Measurements from ENCODE around the gene SCRT2.
"Not testable (repeated sequence)": the region's sequence is repeated elsewhere in the genome, so short reads cannot be mapped to it uniquely, and the experiment has no call there.

Gene SCRT2

DNA sequence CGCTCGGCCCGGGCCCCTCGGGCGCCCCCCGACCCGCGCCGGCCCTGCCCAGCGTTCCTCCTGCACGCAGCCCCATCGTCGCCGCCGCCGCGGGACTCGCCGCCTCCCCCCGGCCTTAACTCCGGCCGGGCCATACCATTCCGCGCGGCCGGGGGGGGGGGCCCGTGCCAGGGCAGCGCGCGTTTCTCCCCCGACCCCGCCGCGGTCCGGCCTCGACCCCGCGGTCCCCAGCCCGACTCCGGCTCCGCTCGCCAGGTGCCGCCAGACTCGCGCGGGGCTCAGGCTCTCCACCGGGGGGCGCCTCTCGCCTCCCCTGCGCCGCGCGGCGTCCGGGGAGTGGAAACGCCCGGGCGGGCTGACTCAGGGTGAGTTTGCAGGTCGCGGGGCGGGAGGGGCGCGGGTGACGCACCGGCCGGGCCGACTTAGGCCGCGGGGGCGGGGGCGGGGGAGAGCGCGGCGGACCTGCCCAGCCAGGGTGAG lies 22.5 kb downstream of the SCRT2 start, which contains the start of gene SRXN1:
SRXN1 (minus strand) TSS at position 91 of the 480 bp plus-strand sequence; CDS start at position 76, 15 bp downstream.
- DNase-seq (ENCODE audit: low spot score), result peak; percentile 96

DNA sequence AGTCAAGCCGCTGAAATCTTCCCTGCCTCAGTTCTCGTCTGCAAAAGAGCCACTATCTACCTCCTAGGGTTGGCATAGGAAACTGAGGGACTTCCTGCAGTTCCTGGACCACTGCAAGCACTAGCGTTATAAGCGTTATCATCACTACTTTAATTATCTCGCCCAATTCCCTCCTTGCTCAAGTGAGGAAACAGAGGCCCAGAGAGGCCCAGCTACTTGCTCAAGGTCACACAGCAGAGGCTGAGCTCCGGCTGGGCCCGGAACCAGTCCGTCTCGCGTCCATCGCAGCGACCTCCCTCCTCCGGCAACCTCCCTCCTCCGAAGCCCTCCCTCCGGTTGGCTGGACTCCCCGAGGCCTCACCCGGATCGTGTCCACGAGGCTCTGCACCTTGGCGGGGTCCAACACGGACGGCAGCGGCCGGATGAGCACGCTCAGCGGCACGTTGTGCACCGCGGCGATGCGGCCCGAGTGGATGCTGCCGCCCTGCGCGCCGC lies 22.9 kb downstream of the SCRT2 start:
- DNase-seq (ENCODE audit: low spot score), result peak; percentile 75

GRCh38 chr20:651713-652614 lies 23.6 kb downstream of the SCRT2 start:
- DNase-seq (ENCODE audit: low spot score), result peak; percentile 57

DNA sequence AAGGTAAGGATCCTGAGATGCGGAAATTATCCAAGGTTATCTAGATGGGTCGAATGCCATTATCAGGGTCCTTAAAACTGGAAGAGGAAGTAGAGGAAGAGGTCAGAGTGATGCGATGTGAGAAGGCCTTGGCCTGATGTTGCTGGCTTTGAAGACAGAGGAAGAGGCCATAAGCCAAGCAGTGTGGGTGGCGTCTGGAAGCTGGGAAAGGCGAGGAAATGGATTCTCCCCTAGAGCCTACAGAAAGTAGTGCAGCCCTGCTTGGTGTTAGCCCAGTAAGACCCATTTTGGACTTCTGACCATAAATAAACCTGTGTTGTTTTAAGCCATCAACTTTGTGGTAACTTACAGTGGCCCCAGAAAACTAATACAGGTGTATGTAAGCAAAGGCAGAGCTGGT lies 24.6 kb downstream of the SCRT2 start:
- no peak for DNase-seq (ENCODE audit: low spot score)

DNA sequence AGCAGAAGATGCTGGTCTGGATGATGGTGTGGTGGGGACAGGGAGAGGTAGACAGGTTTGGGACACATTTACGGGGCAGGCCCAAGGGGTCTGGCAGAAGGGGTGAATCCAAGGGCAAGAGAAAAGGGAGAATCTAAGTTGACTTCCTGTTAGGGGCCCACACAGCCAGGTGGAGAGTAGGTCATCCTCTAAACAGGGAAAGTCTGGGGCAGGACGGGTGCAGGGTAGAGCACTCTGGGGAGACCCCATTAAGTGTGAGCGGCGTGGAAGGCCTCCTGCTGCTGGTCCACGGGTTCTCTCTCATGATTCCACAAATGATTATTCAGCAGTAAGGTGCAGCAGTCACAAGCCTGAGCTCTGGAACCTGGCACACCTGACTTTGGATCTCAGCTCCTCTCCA lies 25.3 kb downstream of the SCRT2 start:
- DNase-seq (ENCODE audit: low spot score), result no peak

GRCh38 chr20:647479-648019 lies 28.1 kb downstream of the SCRT2 start:
- no peak for DNase-seq (ENCODE audit: low spot score)

GRCh38 chr20:646868-647233 lies 28.8 kb downstream of the SCRT2 start:
- DNase-seq (ENCODE audit: low spot score), result no peak

DNA sequence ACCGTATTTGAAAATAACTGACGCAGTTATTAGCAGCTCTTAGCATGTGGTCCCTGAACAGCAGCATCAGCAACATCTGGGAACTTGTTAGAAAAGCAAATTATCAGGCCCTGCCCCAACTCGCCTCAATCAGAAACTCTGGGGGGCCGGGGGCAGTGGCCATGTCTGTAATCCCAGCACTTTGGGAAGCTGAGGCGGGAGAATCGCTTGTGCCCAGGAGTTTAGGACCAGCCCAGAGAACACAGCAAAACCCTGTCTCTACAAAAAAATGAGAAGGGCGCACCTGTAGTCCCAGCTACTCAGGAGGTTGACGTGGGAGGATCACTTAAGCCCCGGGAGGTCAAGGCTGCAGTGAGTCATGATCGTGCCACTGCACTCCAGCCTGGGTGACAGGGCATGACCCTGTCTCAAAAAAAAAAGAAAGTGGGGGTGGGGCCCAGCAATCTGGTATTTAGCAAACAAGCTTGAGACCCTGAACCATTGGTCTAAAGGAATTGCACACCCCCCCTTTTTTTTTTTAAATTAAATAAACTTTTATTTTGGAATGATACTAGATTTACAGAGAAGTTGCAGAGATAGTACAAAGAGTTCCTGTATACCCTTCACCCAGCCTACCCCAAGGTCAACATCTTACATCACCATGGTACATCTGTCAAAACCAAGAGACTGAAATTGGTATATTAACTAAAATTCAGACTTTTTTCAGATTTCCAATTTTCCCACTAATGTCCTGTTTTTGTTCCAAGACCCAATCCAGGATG lies 29.3 kb downstream of the SCRT2 start:
- no peak for DNase-seq (ENCODE audit: low spot score)

- peak; percentile 80 for DNase-seq (ENCODE audit: low spot score)
These were observed 30.1 kb downstream of the SCRT2 start for GRCh38 chr20:645318-646106.

DNA sequence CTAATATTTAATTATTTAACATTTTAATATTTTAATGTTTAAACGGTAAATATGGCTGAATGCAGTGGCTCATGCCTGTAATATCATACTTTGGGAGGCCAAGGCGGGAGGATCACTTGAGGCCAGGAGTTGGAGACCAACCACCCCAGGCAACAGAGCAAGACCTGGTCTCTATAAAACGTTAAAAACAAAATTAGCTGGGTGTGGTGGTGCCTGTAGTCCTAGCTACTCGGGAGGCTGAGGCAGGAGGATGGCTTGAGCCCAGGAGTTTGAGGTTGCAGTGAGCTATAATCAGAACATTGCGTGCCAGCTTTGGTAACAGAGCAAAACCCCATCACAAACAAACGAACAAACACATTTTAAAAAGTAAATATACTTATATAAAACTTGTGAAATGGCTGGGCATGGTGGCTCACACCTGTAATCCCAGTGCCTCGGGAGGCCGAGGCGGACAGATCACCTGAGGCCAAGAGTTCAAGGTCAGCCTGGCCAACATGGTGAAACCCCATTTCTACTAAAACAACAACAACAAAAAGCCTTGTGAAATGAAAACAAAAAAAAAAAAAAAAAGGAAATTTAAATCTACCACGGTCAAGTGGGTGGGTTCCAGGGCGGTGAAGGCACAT lies 30.8 kb downstream of the SCRT2 start:
- no peak for DNase-seq (ENCODE audit: low spot score)

- no peak for DNase-seq (ENCODE audit: low spot score)
These were observed 33.0 kb downstream of the SCRT2 start for GRCh38 chr20:642398-643174.

DNA sequence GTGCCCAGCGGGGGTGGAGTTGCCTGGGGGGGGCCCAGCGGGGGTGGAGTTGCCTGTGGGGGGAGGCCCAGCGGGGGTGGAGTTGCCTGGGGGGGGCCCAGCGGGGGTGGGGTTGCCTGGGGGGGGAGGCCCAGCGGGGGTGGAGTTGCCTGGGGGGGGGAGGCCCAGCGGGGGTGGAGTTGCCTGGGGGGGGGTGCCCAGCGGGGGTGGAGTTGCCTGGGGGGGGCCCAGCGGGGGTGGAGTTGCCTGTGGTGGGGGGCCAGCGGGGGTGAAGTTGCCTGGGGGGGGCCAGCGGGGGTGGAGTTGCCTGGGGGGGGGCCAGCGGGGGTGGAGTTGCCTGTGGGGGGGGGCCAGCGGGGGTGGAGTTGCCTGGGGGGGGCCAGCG lies 33.6 kb downstream of the SCRT2 start:
- not testable (repeated sequence) for DNase-seq (ENCODE audit: low spot score)

DNA sequence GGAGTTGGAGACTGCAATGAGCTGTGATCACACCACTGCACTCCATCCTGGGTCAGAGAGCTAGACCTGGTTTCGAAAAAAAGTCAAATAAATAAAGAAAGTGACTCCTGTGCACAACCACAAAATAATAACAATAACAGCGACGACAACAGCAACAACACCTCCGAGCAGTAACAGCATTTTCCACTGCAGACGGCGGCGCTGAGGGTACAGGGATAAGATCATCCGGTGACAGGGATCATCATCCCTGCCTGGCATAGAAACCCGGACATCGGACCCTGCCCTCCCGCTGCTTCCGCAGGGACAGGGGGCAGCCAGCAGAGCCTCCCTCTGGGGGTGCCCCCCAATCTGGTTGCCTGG lies 34.1 kb downstream of the SCRT2 start:
- DNase-seq (ENCODE audit: low spot score), result no peak

DNA sequence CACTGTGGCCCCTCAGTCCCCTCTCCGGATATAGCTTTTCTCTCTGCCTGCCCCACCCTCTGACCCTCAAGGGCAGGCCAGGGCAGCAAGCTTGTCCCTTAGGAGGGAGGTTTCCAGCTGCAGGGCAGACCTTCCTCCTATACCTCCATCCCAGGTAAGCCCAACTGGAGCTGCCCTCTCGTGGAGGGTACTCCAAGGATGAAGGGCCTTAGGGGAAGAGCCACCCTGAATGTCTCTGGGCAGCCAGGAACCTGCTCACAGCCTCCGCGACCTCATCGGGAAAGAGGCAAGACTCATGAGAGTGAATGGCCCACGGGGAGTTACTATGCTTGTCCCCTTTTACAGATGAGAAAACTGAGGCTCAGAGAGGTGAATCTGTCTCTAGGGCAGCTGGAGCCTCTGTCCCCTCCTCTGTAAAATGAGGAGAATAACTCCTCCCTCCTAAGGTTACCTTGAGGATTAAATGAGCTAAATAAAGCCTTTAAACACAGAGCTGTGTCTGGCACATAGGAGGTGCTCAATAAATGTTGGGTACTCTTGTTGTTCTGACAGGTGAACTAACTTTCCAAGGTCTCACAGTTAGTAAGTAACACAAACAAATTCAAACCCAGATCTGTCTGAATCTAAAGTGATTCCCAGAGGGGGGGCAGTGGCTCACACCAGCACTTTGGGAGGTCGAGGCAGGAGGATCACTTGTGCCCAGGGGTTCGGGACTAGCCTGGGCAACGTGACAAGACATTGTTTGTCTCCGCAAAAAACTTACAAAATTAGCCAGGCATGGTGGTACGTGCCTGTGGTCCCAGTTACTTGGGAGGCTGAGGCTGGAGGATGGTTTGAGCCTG lies 34.7 kb downstream of the SCRT2 start:
- DNase-seq (ENCODE audit: low spot score), result no peak

DNA sequence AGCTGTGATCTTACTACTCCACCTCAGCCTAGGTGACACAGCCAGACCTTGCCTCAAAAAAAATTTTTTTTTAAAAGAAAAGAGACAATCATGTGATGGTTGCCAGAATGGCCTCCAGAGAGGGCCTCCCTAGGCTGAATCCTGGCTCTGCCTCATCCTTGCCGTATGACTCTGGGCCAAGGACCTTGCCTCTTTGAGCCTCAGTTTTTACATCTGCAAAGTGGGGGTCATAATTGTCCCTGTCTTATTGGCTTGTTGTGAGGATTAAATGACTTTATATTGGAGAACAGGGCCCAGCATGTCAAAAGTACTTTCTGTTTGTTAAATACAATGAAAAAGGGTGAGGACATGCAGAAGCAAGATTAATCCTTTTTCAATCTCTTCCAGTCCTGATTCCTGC lies 37.0 kb downstream of the SCRT2 start:
- no peak for DNase-seq (ENCODE audit: low spot score)

- DNase-seq (ENCODE audit: low spot score), result no peak
These were observed 38.0 kb downstream of the SCRT2 start for GRCh38 chr20:637559-637958.

DNA sequence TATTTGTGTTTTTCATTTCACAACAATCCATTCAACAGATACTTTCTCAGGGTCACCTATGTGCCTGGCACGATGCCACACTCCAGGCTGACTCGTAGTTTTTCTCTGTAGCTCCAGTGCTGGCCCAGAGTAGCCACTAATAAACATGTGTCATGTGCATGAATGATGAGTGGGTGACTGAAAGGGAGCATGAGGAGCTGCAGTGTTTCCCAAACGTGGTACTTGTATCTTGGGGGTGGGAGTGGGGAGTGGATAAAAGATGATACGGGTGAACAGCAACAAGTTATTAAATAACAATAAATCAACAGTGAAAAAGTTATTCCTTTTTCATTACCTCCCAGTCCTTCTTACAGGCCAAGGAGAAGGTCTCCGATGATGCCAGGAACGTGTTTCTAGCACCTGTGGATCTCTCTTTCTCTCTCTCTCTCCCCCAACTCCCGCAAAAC lies 39.7 kb downstream of the SCRT2 start:
- DNase-seq (ENCODE audit: low spot score), result no peak

GRCh38 chr20:635028-635892 lies 40.3 kb downstream of the SCRT2 start:
- no peak for DNase-seq (ENCODE audit: low spot score)
